H9 (cell line): ENCODE results near the gene DMTF1. TPM values are rescaled to one million over a fixed set of nuclear protein-coding genes. Genes with fewer than 3 reads are reported as not detected.

Source experiments
- DNase-seq: peaks from one replicate; pipeline ENCODE4 v3.0.0-alpha.2; 2017
- H2AFZ ChIP-seq: one replicate; pipeline ENCODE4 v1.6.1; 2013; ENCODE audit warnings: mild to moderate bottlenecking, low read length, control low read depth, moderate library complexity
- H2AK5ac ChIP-seq: 2 replicates; pipeline ENCODE4 v1.6.1; 2013; ENCODE audit warnings: low read length, control low read depth, mixed read lengths; ENCODE audit not compliant: insufficient read length
- H2BK120ac ChIP-seq: one replicate; pipeline ENCODE4 v1.6.1; 2013; ENCODE audit warnings: low read depth, mild to moderate bottlenecking, low read length, control low read depth, inconsistent platforms; ENCODE audit not compliant: poor library complexity, severe bottlenecking
- H2BK12ac ChIP-seq: 2 replicates; pipeline ENCODE4 v1.6.1; 2013; ENCODE audit warnings: low read length, control low read depth, mixed read lengths, low read depth; ENCODE audit not compliant: insufficient read length
- H2BK15ac ChIP-seq: 2 replicates; pipeline ENCODE4 v1.6.1; 2013; ENCODE audit warnings: low read depth, low read length, control low read depth
- H2BK20ac ChIP-seq: one replicate; pipeline ENCODE4 v1.6.1; 2013; ENCODE audit warnings: low read depth, mild to moderate bottlenecking, low read length, control low read depth, inconsistent platforms; ENCODE audit not compliant: poor library complexity, severe bottlenecking
- H2BK5ac ChIP-seq: 2 replicates; pipeline ENCODE4 v1.6.1; 2013; ENCODE audit warnings: low read length, control low read depth, mixed read lengths; ENCODE audit not compliant: insufficient read length
- H3K14ac ChIP-seq: 2 replicates; pipeline ENCODE4 v1.6.1; 2013; ENCODE audit warnings: low read length, control low read depth; ENCODE audit not compliant: insufficient read depth
- H3K18ac ChIP-seq: 2 replicates; pipeline ENCODE4 v1.6.1; 2013; ENCODE audit warnings: low read depth, mild to moderate bottlenecking, mixed read lengths, low read length, control low read depth; ENCODE audit not compliant: insufficient read length
- H3K23ac ChIP-seq: 2 replicates; pipeline ENCODE4 v1.6.1; 2013; ENCODE audit warnings: low read length, control low read depth, mixed read lengths, low read depth; ENCODE audit not compliant: insufficient read length
- H3K23me2 ChIP-seq: 2 replicates; pipeline ENCODE4 v1.6.1; 2013; ENCODE audit warnings: low read depth, mild to moderate bottlenecking, mixed read lengths, low read length, control low read depth; ENCODE audit not compliant: insufficient read length, poor library complexity, severe bottlenecking
- H3K27ac ChIP-seq: 2 replicates; pipeline ENCODE4 v1.5.1; 2013; ENCODE audit warnings: low read length, control low read depth, mixed read lengths, low read depth; ENCODE audit not compliant: insufficient read length
- H3K27me3 ChIP-seq: 2 replicates; pipeline ENCODE4 v1.6.1; 2013; ENCODE audit warnings: low read length, control low read depth, inconsistent platforms; ENCODE audit not compliant: insufficient read depth
- H3K4ac ChIP-seq: 2 replicates; pipeline ENCODE4 v1.6.1; 2013; ENCODE audit warnings: low read depth, mild to moderate bottlenecking, control low read depth, inconsistent platforms, low read length, moderate library complexity
- H3K4me1 ChIP-seq: 2 replicates; pipeline ENCODE4 v1.6.1; 2013; ENCODE audit warnings: low read length, control low read depth, inconsistent platforms; ENCODE audit not compliant: insufficient read depth
- H3K4me2 ChIP-seq: 2 replicates; pipeline ENCODE4 v1.6.1; 2013; ENCODE audit warnings: low read length, control low read depth, mixed read lengths; ENCODE audit not compliant: insufficient read length, insufficient read depth
- H3K56ac ChIP-seq: 2 replicates; pipeline ENCODE4 v1.6.1; 2013; ENCODE audit warnings: low read depth, mild to moderate bottlenecking, mixed read lengths, low read length, control low read depth; ENCODE audit not compliant: insufficient read length
- H3K79me1 ChIP-seq: 2 replicates; pipeline ENCODE4 v1.6.1; 2013; ENCODE audit warnings: low read depth, mild to moderate bottlenecking, moderate library complexity, low read length, control low read depth, inconsistent platforms; ENCODE audit not compliant: insufficient read depth, poor library complexity, severe bottlenecking
- H3K79me2 ChIP-seq: 2 replicates; pipeline ENCODE4 v1.6.1; 2013; ENCODE audit warnings: low read length, control low read depth, inconsistent platforms; ENCODE audit not compliant: insufficient read depth
- H3K9ac ChIP-seq: 2 replicates; pipeline ENCODE4 v1.6.1; 2013; ENCODE audit warnings: low read length, control low read depth, mixed read lengths; ENCODE audit not compliant: insufficient read length; ENCODE audit errors: extremely low read depth
- H3K9me3 ChIP-seq: one replicate; pipeline ENCODE4 v1.6.1; 2013; ENCODE audit warnings: low read depth, low read length, inconsistent platforms; ENCODE audit not compliant: control insufficient read depth
- H3T11ph ChIP-seq: one replicate; pipeline ENCODE4 v1.6.1; 2013; ENCODE audit warnings: mild to moderate bottlenecking, low read length, control low read depth, inconsistent platforms
- H4K20me1 ChIP-seq: one replicate; pipeline ENCODE4 v1.6.1; 2013; ENCODE audit not compliant: control insufficient read depth, insufficient read length, insufficient read depth
- H4K5ac ChIP-seq: 2 replicates; pipeline ENCODE4 v1.6.1; 2013; ENCODE audit warnings: low read depth, mild to moderate bottlenecking, mixed read lengths, low read length, control low read depth; ENCODE audit not compliant: insufficient read length
- H4K8ac ChIP-seq: replicated peaks from 2 replicates; pipeline ENCODE4 v1.6.1; 2013; ENCODE audit warnings: low read length, control low read depth, mixed read lengths, low read depth; ENCODE audit not compliant: insufficient read length
- H4K91ac ChIP-seq: 2 replicates; pipeline ENCODE4 v1.6.1; 2013; ENCODE audit warnings: low read depth, mild to moderate bottlenecking, moderate library complexity, mixed read lengths, low read length, control low read depth; ENCODE audit not compliant: insufficient read length
- H3K27ac Mint-ChIP-seq, 3 experiments: 2 replicates in 2 of 3; 3 replicates in 1 of 3; pipeline ENCODE4 v1.8.0; 2020 to 2021; ENCODE audit warnings: mixed read lengths in 3 of 3, mild to moderate bottlenecking in 1 of 3, moderate library complexity in 1 of 3
- H3K27me3 Mint-ChIP-seq: 2 replicates; pipeline ENCODE4 v1.8.0; 2021; ENCODE audit warnings: low read depth, mild to moderate bottlenecking, moderate library complexity, mixed read lengths
- H3K36me3 Mint-ChIP-seq, 3 experiments: 2 replicates in 2 of 3; 3 replicates in 1 of 3; pipeline ENCODE4 v1.8.0; 2020 to 2021; ENCODE audit warnings: low read depth in 3 of 3, mixed read lengths in 3 of 3; ENCODE audit not compliant: insufficient read depth in 1 of 3
- H3K4me1 Mint-ChIP-seq, 2 experiments: 2 replicates each; pipeline ENCODE4 v1.8.0; 2020; ENCODE audit warnings: mixed read lengths in 2 of 2
- H3K4me3 Mint-ChIP-seq, 2 experiments: 2 replicates in 1 of 2; 3 replicates in 1 of 2; pipeline ENCODE4 v1.8.0; 2020 to 2021; ENCODE audit warnings: mild to moderate bottlenecking in 2 of 2, mixed read lengths in 2 of 2, moderate library complexity in 1 of 2
- H3K9me3 Mint-ChIP-seq, 2 experiments: 2 replicates in 1 of 2; 3 replicates in 1 of 2; pipeline ENCODE4 v1.8.0; 2020; ENCODE audit warnings: mild to moderate bottlenecking in 2 of 2, mixed read lengths in 2 of 2, moderate library complexity in 1 of 2
- WGBS: extraction: QIAGEN DNeasy Blood & Tissue Kit; methylation state at CpG from one replicate; pipeline ENCODE4 v1.1.7; 2013; ENCODE audit warnings: missing lambda C conversion rate, low lambda C conversion rate, mixed read lengths; ENCODE audit not compliant: insufficient read length; ENCODE audit errors: extremely low coverage; 5-methylcytosine and 5-hydroxymethylcytosine counted together
- total RNA-seq: library from RNA; stranded (reverse); gene quantifications from 2 replicates; pipeline ENCODE4 v1.2.1, GENCODE V29; 2021
- TF ChIP-seq, protein P1 (sequence below): fragments of 200-600 bp; sonication (generic); conservative IDR thresholded peaks from 3 replicates; pipeline ENCODE4 v1.8.0; 2021; ENCODE audit warnings: antibody characterized with exemption, mild to moderate bottlenecking

DMTF1 gene
- total RNA-seq, 1 experiment from 2014 or later: 111 TPM

DNA sequence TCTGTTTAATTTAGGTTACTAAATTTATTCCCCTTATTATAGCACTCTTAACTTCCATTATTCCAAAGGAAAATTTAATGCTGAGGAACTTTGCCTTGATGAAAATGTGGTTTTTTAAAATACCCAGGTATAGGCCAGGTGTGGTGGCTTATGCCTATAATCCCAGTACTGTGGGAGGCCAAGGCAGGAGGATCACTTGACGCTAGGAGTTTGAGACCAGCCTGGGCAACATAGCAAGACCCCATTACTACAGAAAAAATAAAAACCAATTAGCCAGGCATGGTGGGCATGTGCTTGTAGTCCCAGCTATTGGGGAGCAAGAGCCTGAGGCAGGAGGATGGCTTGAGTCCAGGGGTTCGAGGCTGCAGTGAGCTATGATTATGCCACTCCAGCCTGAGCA is 34.9 kb downstream of the DMTF1 start:
- Mint-ChIP-seq H3K27me3 (no peaks in the 10 kb centered on the region), H3K4me1 (no peaks in the 10 kb centered on the region), H3K27ac (no peak overlapping the region), H3K9me3 (no peaks in the 10 kb centered on the region), H3K4me3 (no peak overlapping the region), H3K36me3 (peaks cover 39 to 88% (median 82%) of the 10 kb centered on the region in 3 experiments)
- H2BK5ac ChIP-seq: no peak overlapping the region
- H2BK12ac ChIP-seq: no peak overlapping the region
- no peaks in the 10 kb centered on the region for H3K27me3 ChIP-seq
- no peak overlapping the region for H4K5ac ChIP-seq
- no peaks in the 10 kb centered on the region for H4K20me1 ChIP-seq
- no peaks in the 10 kb centered on the region for H3K79me2 ChIP-seq
- no peak overlapping the region for H3K18ac ChIP-seq
- no peak overlapping the region for H3K56ac ChIP-seq
- H3K4me2 ChIP-seq: no peak overlapping the region
- TF ChIP-seq, protein P1, sequence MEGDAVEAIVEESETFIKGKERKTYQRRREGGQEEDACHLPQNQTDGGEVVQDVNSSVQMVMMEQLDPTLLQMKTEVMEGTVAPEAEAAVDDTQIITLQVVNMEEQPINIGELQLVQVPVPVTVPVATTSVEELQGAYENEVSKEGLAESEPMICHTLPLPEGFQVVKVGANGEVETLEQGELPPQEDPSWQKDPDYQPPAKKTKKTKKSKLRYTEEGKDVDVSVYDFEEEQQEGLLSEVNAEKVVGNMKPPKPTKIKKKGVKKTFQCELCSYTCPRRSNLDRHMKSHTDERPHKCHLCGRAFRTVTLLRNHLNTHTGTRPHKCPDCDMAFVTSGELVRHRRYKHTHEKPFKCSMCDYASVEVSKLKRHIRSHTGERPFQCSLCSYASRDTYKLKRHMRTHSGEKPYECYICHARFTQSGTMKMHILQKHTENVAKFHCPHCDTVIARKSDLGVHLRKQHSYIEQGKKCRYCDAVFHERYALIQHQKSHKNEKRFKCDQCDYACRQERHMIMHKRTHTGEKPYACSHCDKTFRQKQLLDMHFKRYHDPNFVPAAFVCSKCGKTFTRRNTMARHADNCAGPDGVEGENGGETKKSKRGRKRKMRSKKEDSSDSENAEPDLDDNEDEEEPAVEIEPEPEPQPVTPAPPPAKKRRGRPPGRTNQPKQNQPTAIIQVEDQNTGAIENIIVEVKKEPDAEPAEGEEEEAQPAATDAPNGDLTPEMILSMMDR: no peak
- H2BK120ac ChIP-seq: no peak overlapping the region
- no peaks in the 10 kb centered on the region for H3K23me2 ChIP-seq
- WGBS: no CpG with 5 or more reads among the region's 2 CpGs
- H2BK15ac ChIP-seq: no peak overlapping the region
- no peak for DNase-seq
- no peak overlapping the region for H2AFZ ChIP-seq
- no peak overlapping the region for H2AK5ac ChIP-seq
- H3K9me3 ChIP-seq: no peaks in the 10 kb centered on the region
- no peaks in the 10 kb centered on the region for H3K4me1 ChIP-seq
- no peak overlapping the region for H3T11ph ChIP-seq
- H3K4ac ChIP-seq: no peak overlapping the region
- H4K91ac ChIP-seq: no peak overlapping the region
- no peak overlapping the region for H3K23ac ChIP-seq
- H3K9ac ChIP-seq: no peak overlapping the region
- H3K79me1 ChIP-seq: no peaks in the 10 kb centered on the region
- no peak overlapping the region for H3K14ac ChIP-seq
- no peak overlapping the region for H3K27ac ChIP-seq
- H2BK20ac ChIP-seq: no peak overlapping the region
- no peak overlapping the region for H4K8ac ChIP-seq
